GM18868 (cell line): ENCODE measurements around the gene ACSL5.
A peak's percentile ranks its signal among the peaks of the same experiment; 100 is the strongest.
"Not testable (repeated sequence)": the region's sequence is repeated elsewhere in the genome, so short reads cannot be mapped to it uniquely, and the experiment has no call there.

Experiments
- ATAC-seq: cut with Tn5 transposase; IDR thresholded peaks from one replicate; pipeline ENCODE4 v1.9.1; 2021; ENCODE audit warnings: mild to moderate bottlenecking, moderate library complexity; ENCODE audit not compliant: unreplicated experiment

ACSL5 gene

GRCh38 chr10:112406806-112407205 is 32.9 kb downstream of the ACSL5 start:
- ATAC-seq, result not testable (repeated sequence)

- no peak for ATAC-seq
These were observed 33.8 kb downstream of the ACSL5 start for GRCh38 chr10:112407696-112408095.

GRCh38 chr10:112409299-112409698 is 35.4 kb downstream of the ACSL5 start:
- no peak for ATAC-seq

- ATAC-seq, result no peak
These were observed 35.8 kb downstream of the ACSL5 start for GRCh38 chr10:112409755-112410154.

GRCh38 chr10:112412696-112413095 is 38.8 kb downstream of the ACSL5 start:
- ATAC-seq, result no peak

- ATAC-seq, result no peak
These were observed 47.8 kb downstream of the ACSL5 start for GRCh38 chr10:112421731-112422130.

GRCh38 chr10:112424651-112425050 is 50.7 kb downstream of the ACSL5 start:
- ATAC-seq, result no peak

- ATAC-seq, result no peak
These were observed 52.2 kb downstream of the ACSL5 start for GRCh38 chr10:112426111-112426510.

GRCh38 chr10:112429147-112429546 is 55.2 kb downstream of the ACSL5 start:
- ATAC-seq, result no peak

- ATAC-seq, result no peak
These were observed 55.8 kb downstream of the ACSL5 start for GRCh38 chr10:112429654-112430230.

GRCh38 chr10:112433136-112433535 is 59.2 kb downstream of the ACSL5 start:
- ATAC-seq, result no peak

GRCh38 chr10:112434988-112435619 is 61.2 kb downstream of the ACSL5 start:
- no peak for ATAC-seq

- no peak for ATAC-seq
These were observed 64.4 kb downstream of the ACSL5 start for GRCh38 chr10:112438356-112438755.

- no peak for ATAC-seq
These were observed 67.6 kb downstream of the ACSL5 start for GRCh38 chr10:112441520-112441919.

GRCh38 chr10:112442063-112442462 is 68.1 kb downstream of the ACSL5 start:
- no peak for ATAC-seq

GRCh38 chr10:112446055-112446854 is 72.3 kb downstream of the ACSL5 start:
- ATAC-seq, result peak; percentile 40

GRCh38 chr10:112446855-112447619 is 73.1 kb downstream of the ACSL5 start, which contains the start of the genes VTI1A and ZDHHC6:
TSS of gene VTI1A (plus strand) at chr10:112447215. CDS start at chr10:112447374, 159 bp downstream.
TSS of gene ZDHHC6 (minus strand) at chr10:112446914. CDS start at chr10:112445436, 1,478 bp downstream.
- peak; percentile 95 for ATAC-seq

GRCh38 chr10:112447620-112447928 is 73.7 kb downstream of the ACSL5 start:
- ATAC-seq, result no peak

- ATAC-seq, result no peak
These were observed 75.0 kb downstream of the ACSL5 start for GRCh38 chr10:112448888-112449287.

GRCh38 chr10:112454910-112455779 is 81.2 kb downstream of the ACSL5 start:
- no peak for ATAC-seq
